ENCODE data around the gene SLC16A8. TPM values are rescaled to one million over a fixed set of nuclear protein-coding genes. Genes with fewer than 3 reads are reported as not detected.
A peak's percentile ranks its signal among the peaks of the same experiment; 100 is the strongest.

Gene SLC16A8
- total RNA-seq, 2 donors from 2014 or later = 0.57 to 1.1 TPM

- no peaks in the 10 kb centered on the region for H3K9me3 Mint-ChIP-seq
- Histone ChIP-seq H3K9me3 (ENCODE audit: control insufficient read depth, low read length) (no peaks in the 10 kb centered on the region), H3K4me3 (ENCODE audit: low read length) (no peak overlapping the region), H3K27me3 (ENCODE audit: control insufficient read depth, insufficient read depth, low read length, poor library complexity, severe bottlenecking) (no peaks in the 10 kb centered on the region), H3K27ac (ENCODE audit: low read depth, low read length) (no peak overlapping the region), H3K4me1 (ENCODE audit: control insufficient read depth, insufficient read depth, low read length) (no peaks in the 10 kb centered on the region), H3K36me3 (ENCODE audit: control insufficient read depth, insufficient read depth, low read length) (peaks cover 41% of the 10 kb centered on the region), H3K9ac (ENCODE audit: extremely low read depth, low read length, poor library complexity, severe bottlenecking) (no peak overlapping the region)
- TF ChIP-seq, protein P1, sequence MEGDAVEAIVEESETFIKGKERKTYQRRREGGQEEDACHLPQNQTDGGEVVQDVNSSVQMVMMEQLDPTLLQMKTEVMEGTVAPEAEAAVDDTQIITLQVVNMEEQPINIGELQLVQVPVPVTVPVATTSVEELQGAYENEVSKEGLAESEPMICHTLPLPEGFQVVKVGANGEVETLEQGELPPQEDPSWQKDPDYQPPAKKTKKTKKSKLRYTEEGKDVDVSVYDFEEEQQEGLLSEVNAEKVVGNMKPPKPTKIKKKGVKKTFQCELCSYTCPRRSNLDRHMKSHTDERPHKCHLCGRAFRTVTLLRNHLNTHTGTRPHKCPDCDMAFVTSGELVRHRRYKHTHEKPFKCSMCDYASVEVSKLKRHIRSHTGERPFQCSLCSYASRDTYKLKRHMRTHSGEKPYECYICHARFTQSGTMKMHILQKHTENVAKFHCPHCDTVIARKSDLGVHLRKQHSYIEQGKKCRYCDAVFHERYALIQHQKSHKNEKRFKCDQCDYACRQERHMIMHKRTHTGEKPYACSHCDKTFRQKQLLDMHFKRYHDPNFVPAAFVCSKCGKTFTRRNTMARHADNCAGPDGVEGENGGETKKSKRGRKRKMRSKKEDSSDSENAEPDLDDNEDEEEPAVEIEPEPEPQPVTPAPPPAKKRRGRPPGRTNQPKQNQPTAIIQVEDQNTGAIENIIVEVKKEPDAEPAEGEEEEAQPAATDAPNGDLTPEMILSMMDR (conservative IDR thresholded peaks at IDR 0.05) = no peak
- 94 to 96% methylated on average over 11 to 13 of the region's 13 CpGs for WGBS, 2 experiments (ENCODE audit: insufficient coverage in 1 of 2, insufficient read length in 1 of 2)
- no peak overlapping the region for H3K4me3 Mint-ChIP-seq
- no peaks in the 10 kb centered on the region for H3K4me1 Mint-ChIP-seq
- H3K36me3 Mint-ChIP-seq (ENCODE audit: low read depth) = peaks cover 52% of the 10 kb centered on the region
- peak overlapping the region; percentile 77 for H3K27ac Mint-ChIP-seq
- DNase-seq = peak; percentile 40
- H3K27me3 Mint-ChIP-seq (ENCODE audit: insufficient read depth) = no peaks in the 10 kb centered on the region
These were observed 16.1 kb downstream of the SLC16A8 start for GRCh38 chr22:38067761-38068360.

- peaks cover 51% of the 10 kb centered on the region for H3K36me3 Mint-ChIP-seq (ENCODE audit: low read depth)
- no peaks in the 10 kb centered on the region for H3K4me1 Mint-ChIP-seq
- H3K27ac Mint-ChIP-seq = peak overlapping the region; percentile 27
- peaks cover 41% of the 10 kb centered on the region for H3K36me3 ChIP-seq (ENCODE audit: control insufficient read depth, insufficient read depth, low read length)
- 40 to 94% methylated on average over 1 to 8 of the region's 8 CpGs for WGBS, 2 experiments (ENCODE audit: insufficient coverage in 1 of 2, insufficient read length in 1 of 2)
- no peak overlapping the region for H3K4me3 Mint-ChIP-seq
- H3K9ac ChIP-seq (ENCODE audit: extremely low read depth, low read length, poor library complexity, severe bottlenecking) = no peak overlapping the region
- H3K4me1 ChIP-seq (ENCODE audit: control insufficient read depth, insufficient read depth, low read length) = no peaks in the 10 kb centered on the region
- H3K27ac ChIP-seq (ENCODE audit: low read depth, low read length) = no peak overlapping the region
- DNase-seq = no peak
- H3K9me3 ChIP-seq (ENCODE audit: control insufficient read depth, low read length) = no peaks in the 10 kb centered on the region
- no peaks in the 10 kb centered on the region for H3K9me3 Mint-ChIP-seq
- TF ChIP-seq, protein P1 (conservative IDR thresholded peaks at IDR 0.05) = no peak
- no peak overlapping the region for H3K4me3 ChIP-seq (ENCODE audit: low read length)
- H3K27me3 Mint-ChIP-seq (ENCODE audit: insufficient read depth) = no peaks in the 10 kb centered on the region
- H3K27me3 ChIP-seq (ENCODE audit: control insufficient read depth, insufficient read depth, low read length, poor library complexity, severe bottlenecking) = no peaks in the 10 kb centered on the region
These were observed 17.0 kb downstream of the SLC16A8 start for GRCh38 chr22:38067028-38067415.

DNA sequence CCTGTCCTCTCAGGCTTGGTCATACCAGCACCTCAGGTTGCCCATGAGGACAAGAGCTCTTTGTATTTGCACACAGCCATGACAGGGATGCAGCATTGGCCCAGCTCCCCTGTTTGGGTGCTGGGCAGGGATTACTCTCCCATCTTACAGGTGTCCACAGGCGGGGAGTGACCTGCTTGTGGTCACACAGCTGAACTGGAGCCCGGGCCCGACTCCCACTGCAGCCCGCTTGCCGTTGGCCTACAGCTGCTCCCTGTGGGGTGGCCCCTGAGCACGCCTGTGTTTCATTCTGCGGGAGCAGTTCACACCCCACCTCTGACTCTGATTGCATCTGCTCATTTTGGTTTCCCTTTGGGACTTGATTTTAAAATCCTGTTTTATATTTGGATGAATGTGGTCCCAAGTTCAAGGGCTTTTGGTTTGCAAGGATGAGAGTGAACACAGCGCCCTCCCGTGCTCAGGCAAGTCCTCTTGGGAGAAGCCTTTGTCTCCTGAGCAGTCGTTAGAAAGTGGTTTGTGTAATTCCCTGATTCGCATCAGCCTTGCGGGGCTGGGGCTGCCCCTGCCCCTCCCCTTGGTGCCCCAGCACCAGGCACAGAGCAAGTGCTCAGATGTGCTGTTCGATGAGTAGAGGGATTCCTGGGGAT lies 17.5 kb downstream of the SLC16A8 start:
- no peak for DNase-seq
- no peaks in the 10 kb centered on the region for H3K9me3 ChIP-seq (ENCODE audit: control insufficient read depth, low read length)
- H3K4me1 Mint-ChIP-seq = no peaks in the 10 kb centered on the region
- no peaks in the 10 kb centered on the region for H3K9me3 Mint-ChIP-seq
- H3K4me3 Mint-ChIP-seq = no peak overlapping the region
- no peak overlapping the region for H3K4me3 ChIP-seq (ENCODE audit: low read length)
- H3K27ac ChIP-seq (ENCODE audit: low read depth, low read length) = no peak overlapping the region
- no peaks in the 10 kb centered on the region for H3K4me1 ChIP-seq (ENCODE audit: control insufficient read depth, insufficient read depth, low read length)
- H3K36me3 Mint-ChIP-seq (ENCODE audit: low read depth) = peaks cover 54% of the 10 kb centered on the region
- H3K27ac Mint-ChIP-seq = peak overlapping the region; percentile 27
- no peaks in the 10 kb centered on the region for H3K27me3 ChIP-seq (ENCODE audit: control insufficient read depth, insufficient read depth, low read length, poor library complexity, severe bottlenecking)
- TF ChIP-seq, protein P1 (conservative IDR thresholded peaks at IDR 0.05) = no peak
- no peaks in the 10 kb centered on the region for H3K27me3 Mint-ChIP-seq (ENCODE audit: insufficient read depth)
- no peak overlapping the region for H3K9ac ChIP-seq (ENCODE audit: extremely low read depth, low read length, poor library complexity, severe bottlenecking)
- 94 to 95% methylated on average over 7 to 13 of the region's 13 CpGs for WGBS, 2 experiments (ENCODE audit: insufficient coverage in 1 of 2, insufficient read length in 1 of 2)
- peaks cover 41% of the 10 kb centered on the region for H3K36me3 ChIP-seq (ENCODE audit: control insufficient read depth, insufficient read depth, low read length)

Data from endodermal cell (in vitro differentiated cells).